GM12891 (cell line): ENCODE data around the gene UBE2L5.

Experiments
- PAX5 ChIP-seq: IDR thresholded peaks from 2 replicates; pipeline ENCODE4 v1.6.1; 2011; ENCODE audit warnings: low read length, moderate library complexity, mild to moderate bottlenecking; ENCODE audit not compliant: insufficient read depth, severe bottlenecking
- POLR2A ChIP-seq: IDR thresholded peaks from 2 replicates; pipeline ENCODE4 v1.6.1; 2011; ENCODE audit warnings: low read depth, low read length, control low read depth
- POLR2AphosphoS5 ChIP-seq: IDR thresholded peaks from 2 replicates; pipeline ENCODE4 v1.6.1; 2011; ENCODE audit warnings: low read depth, low read length, control low read depth
- POU2F2 ChIP-seq: IDR thresholded peaks from 2 replicates; pipeline ENCODE4 v1.6.1; 2011; ENCODE audit warnings: low read depth, mild to moderate bottlenecking, control low read depth, low read length, moderate library complexity
- SPI1 ChIP-seq: IDR thresholded peaks from 2 replicates; pipeline ENCODE4 v1.6.1; 2011; ENCODE audit warnings: low read depth, low read length, control low read depth
- TAF1 ChIP-seq: IDR thresholded peaks from 2 replicates; pipeline ENCODE4 v1.6.1; 2011; ENCODE audit warnings: low read depth, low read length, control low read depth

- TF ChIP-seq POLR2A (no peak), POLR2AphosphoS5 (no peak), TAF1 (no peak), SPI1 (no peak), POU2F2 (no peak), PAX5 (no peak)
Observed at GRCh38 chr13:30381049-30381448, 41.2 kb upstream of the UBE2L5 start.
